H9 (cell line): ENCODE data around the gene SFI1. TPM values are rescaled to one million over a fixed set of nuclear protein-coding genes. Genes with fewer than 3 reads are reported as not detected.

Experiments used
- DNase-seq: peaks from one replicate; pipeline ENCODE4 v3.0.0-alpha.2; 2017
- H2AFZ ChIP-seq: one replicate; pipeline ENCODE4 v1.6.1; 2013; ENCODE audit warnings: mild to moderate bottlenecking, low read length, control low read depth, moderate library complexity
- H2AK5ac ChIP-seq: 2 replicates; pipeline ENCODE4 v1.6.1; 2013; ENCODE audit warnings: low read length, control low read depth, mixed read lengths; ENCODE audit not compliant: insufficient read length
- H2BK120ac ChIP-seq: one replicate; pipeline ENCODE4 v1.6.1; 2013; ENCODE audit warnings: low read depth, mild to moderate bottlenecking, low read length, control low read depth, inconsistent platforms; ENCODE audit not compliant: poor library complexity, severe bottlenecking
- H2BK12ac ChIP-seq: 2 replicates; pipeline ENCODE4 v1.6.1; 2013; ENCODE audit warnings: low read length, control low read depth, mixed read lengths, low read depth; ENCODE audit not compliant: insufficient read length
- H2BK15ac ChIP-seq: 2 replicates; pipeline ENCODE4 v1.6.1; 2013; ENCODE audit warnings: low read depth, low read length, control low read depth
- H2BK20ac ChIP-seq: one replicate; pipeline ENCODE4 v1.6.1; 2013; ENCODE audit warnings: low read depth, mild to moderate bottlenecking, low read length, control low read depth, inconsistent platforms; ENCODE audit not compliant: poor library complexity, severe bottlenecking
- H2BK5ac ChIP-seq: 2 replicates; pipeline ENCODE4 v1.6.1; 2013; ENCODE audit warnings: low read length, control low read depth, mixed read lengths; ENCODE audit not compliant: insufficient read length
- H3K14ac ChIP-seq: 2 replicates; pipeline ENCODE4 v1.6.1; 2013; ENCODE audit warnings: low read length, control low read depth; ENCODE audit not compliant: insufficient read depth
- H3K18ac ChIP-seq: 2 replicates; pipeline ENCODE4 v1.6.1; 2013; ENCODE audit warnings: low read depth, mild to moderate bottlenecking, mixed read lengths, low read length, control low read depth; ENCODE audit not compliant: insufficient read length
- H3K23ac ChIP-seq: 2 replicates; pipeline ENCODE4 v1.6.1; 2013; ENCODE audit warnings: low read length, control low read depth, mixed read lengths, low read depth; ENCODE audit not compliant: insufficient read length
- H3K23me2 ChIP-seq: 2 replicates; pipeline ENCODE4 v1.6.1; 2013; ENCODE audit warnings: low read depth, mild to moderate bottlenecking, mixed read lengths, low read length, control low read depth; ENCODE audit not compliant: insufficient read length, poor library complexity, severe bottlenecking
- H3K27ac ChIP-seq: 2 replicates; pipeline ENCODE4 v1.5.1; 2013; ENCODE audit warnings: low read length, control low read depth, mixed read lengths, low read depth; ENCODE audit not compliant: insufficient read length
- H3K27me3 ChIP-seq: 2 replicates; pipeline ENCODE4 v1.6.1; 2013; ENCODE audit warnings: low read length, control low read depth, inconsistent platforms; ENCODE audit not compliant: insufficient read depth
- H3K4ac ChIP-seq: 2 replicates; pipeline ENCODE4 v1.6.1; 2013; ENCODE audit warnings: low read depth, mild to moderate bottlenecking, control low read depth, inconsistent platforms, low read length, moderate library complexity
- H3K4me1 ChIP-seq: 2 replicates; pipeline ENCODE4 v1.6.1; 2013; ENCODE audit warnings: low read length, control low read depth, inconsistent platforms; ENCODE audit not compliant: insufficient read depth
- H3K4me2 ChIP-seq: 2 replicates; pipeline ENCODE4 v1.6.1; 2013; ENCODE audit warnings: low read length, control low read depth, mixed read lengths; ENCODE audit not compliant: insufficient read length, insufficient read depth
- H3K56ac ChIP-seq: 2 replicates; pipeline ENCODE4 v1.6.1; 2013; ENCODE audit warnings: low read depth, mild to moderate bottlenecking, mixed read lengths, low read length, control low read depth; ENCODE audit not compliant: insufficient read length
- H3K79me1 ChIP-seq: 2 replicates; pipeline ENCODE4 v1.6.1; 2013; ENCODE audit warnings: low read depth, mild to moderate bottlenecking, moderate library complexity, low read length, control low read depth, inconsistent platforms; ENCODE audit not compliant: insufficient read depth, poor library complexity, severe bottlenecking
- H3K79me2 ChIP-seq: 2 replicates; pipeline ENCODE4 v1.6.1; 2013; ENCODE audit warnings: low read length, control low read depth, inconsistent platforms; ENCODE audit not compliant: insufficient read depth
- H3K9ac ChIP-seq: 2 replicates; pipeline ENCODE4 v1.6.1; 2013; ENCODE audit warnings: low read length, control low read depth, mixed read lengths; ENCODE audit not compliant: insufficient read length; ENCODE audit errors: extremely low read depth
- H3K9me3 ChIP-seq: one replicate; pipeline ENCODE4 v1.6.1; 2013; ENCODE audit warnings: low read depth, low read length, inconsistent platforms; ENCODE audit not compliant: control insufficient read depth
- H3T11ph ChIP-seq: one replicate; pipeline ENCODE4 v1.6.1; 2013; ENCODE audit warnings: mild to moderate bottlenecking, low read length, control low read depth, inconsistent platforms
- H4K20me1 ChIP-seq: one replicate; pipeline ENCODE4 v1.6.1; 2013; ENCODE audit not compliant: control insufficient read depth, insufficient read length, insufficient read depth
- H4K5ac ChIP-seq: 2 replicates; pipeline ENCODE4 v1.6.1; 2013; ENCODE audit warnings: low read depth, mild to moderate bottlenecking, mixed read lengths, low read length, control low read depth; ENCODE audit not compliant: insufficient read length
- H4K8ac ChIP-seq: replicated peaks from 2 replicates; pipeline ENCODE4 v1.6.1; 2013; ENCODE audit warnings: low read length, control low read depth, mixed read lengths, low read depth; ENCODE audit not compliant: insufficient read length
- H4K91ac ChIP-seq: 2 replicates; pipeline ENCODE4 v1.6.1; 2013; ENCODE audit warnings: low read depth, mild to moderate bottlenecking, moderate library complexity, mixed read lengths, low read length, control low read depth; ENCODE audit not compliant: insufficient read length
- H3K27ac Mint-ChIP-seq, 3 experiments: 2 replicates in 2 of 3; 3 replicates in 1 of 3; pipeline ENCODE4 v1.8.0; 2020 to 2021; ENCODE audit warnings: mixed read lengths in 3 of 3, mild to moderate bottlenecking in 1 of 3, moderate library complexity in 1 of 3
- H3K27me3 Mint-ChIP-seq: 2 replicates; pipeline ENCODE4 v1.8.0; 2021; ENCODE audit warnings: low read depth, mild to moderate bottlenecking, moderate library complexity, mixed read lengths
- H3K36me3 Mint-ChIP-seq, 3 experiments: 2 replicates in 2 of 3; 3 replicates in 1 of 3; pipeline ENCODE4 v1.8.0; 2020 to 2021; ENCODE audit warnings: low read depth in 3 of 3, mixed read lengths in 3 of 3; ENCODE audit not compliant: insufficient read depth in 1 of 3
- H3K4me1 Mint-ChIP-seq, 2 experiments: 2 replicates each; pipeline ENCODE4 v1.8.0; 2020; ENCODE audit warnings: mixed read lengths in 2 of 2
- H3K4me3 Mint-ChIP-seq, 2 experiments: 2 replicates in 1 of 2; 3 replicates in 1 of 2; pipeline ENCODE4 v1.8.0; 2020 to 2021; ENCODE audit warnings: mild to moderate bottlenecking in 2 of 2, mixed read lengths in 2 of 2, moderate library complexity in 1 of 2
- H3K9me3 Mint-ChIP-seq, 2 experiments: 2 replicates in 1 of 2; 3 replicates in 1 of 2; pipeline ENCODE4 v1.8.0; 2020; ENCODE audit warnings: mild to moderate bottlenecking in 2 of 2, mixed read lengths in 2 of 2, moderate library complexity in 1 of 2
- WGBS: extraction: QIAGEN DNeasy Blood & Tissue Kit; methylation state at CpG from one replicate; pipeline ENCODE4 v1.1.7; 2013; ENCODE audit warnings: missing lambda C conversion rate, low lambda C conversion rate, mixed read lengths; ENCODE audit not compliant: insufficient read length; ENCODE audit errors: extremely low coverage; 5-methylcytosine and 5-hydroxymethylcytosine counted together
- total RNA-seq: library from RNA; stranded (reverse); gene quantifications from 2 replicates; pipeline ENCODE4 v1.2.1, GENCODE V29; 2021
- TF ChIP-seq, protein P1 (sequence below): fragments of 200-600 bp; sonication (generic); conservative IDR thresholded peaks from 3 replicates; pipeline ENCODE4 v1.8.0; 2021; ENCODE audit warnings: antibody characterized with exemption, mild to moderate bottlenecking

SFI1 gene
- total RNA-seq, 1 experiment from 2014 or later, result 26.4 TPM

DNA sequence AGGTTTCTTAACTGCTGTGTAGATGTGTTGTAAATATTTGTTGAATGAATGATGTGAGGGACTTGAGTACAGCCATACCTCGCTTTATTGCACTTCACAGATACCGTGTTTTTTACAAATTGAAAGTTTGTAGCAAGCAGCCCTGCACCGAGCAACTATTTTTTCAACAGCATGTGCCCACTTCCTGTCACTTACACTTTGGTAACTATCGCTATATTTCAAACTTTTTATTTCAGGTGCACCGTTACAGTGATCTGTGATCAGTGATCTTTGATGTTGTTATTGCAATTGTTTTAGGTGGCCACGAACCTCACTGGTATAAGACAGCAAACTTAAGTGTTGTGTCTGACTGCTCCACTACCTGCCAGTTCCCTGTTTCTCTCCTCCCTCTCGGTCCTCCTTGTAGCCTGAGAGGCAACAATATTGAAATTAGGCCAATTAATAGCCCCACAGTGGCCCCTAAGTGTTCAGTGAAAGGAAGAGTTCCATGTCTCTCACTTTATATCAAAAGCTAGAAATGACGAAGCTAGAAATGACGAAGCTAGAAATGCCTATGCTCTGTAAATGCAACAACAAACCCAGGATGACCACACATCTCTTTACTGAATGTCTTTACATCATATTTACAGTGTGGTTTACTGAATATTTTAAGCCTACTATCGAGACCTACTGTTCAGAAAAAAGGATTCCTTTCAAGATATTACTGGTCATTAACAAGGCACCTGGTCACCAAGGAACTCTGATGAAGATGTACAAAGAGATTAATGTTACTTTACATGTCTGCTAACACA is 1.0 kb downstream of the SFI1 start:
- Histone ChIP-seq H3K4ac (no peak overlapping the region), H3T11ph (no peak overlapping the region), H2BK5ac (no peak overlapping the region), H3K79me2 (0 out of 2 replicates have a peak, but pooled peaks cover 2% of the 10 kb centered on the region), H3K4me2 (peak overlapping the region; percentile 84), H3K18ac (no peak overlapping the region), H2BK20ac (no peak overlapping the region), H2BK12ac (no peak overlapping the region), H4K91ac (no peak overlapping the region), H3K23me2 (peaks cover 5% of the 10 kb centered on the region), H3K27me3 (no peaks in the 10 kb centered on the region; the same call in 1 of the 2 replicates), H4K8ac (no peak overlapping the region), H3K27ac (no peak overlapping the region), H2AK5ac (no peak overlapping the region), H3K79me1 (no peaks in the 10 kb centered on the region), H3K9ac (peak overlapping the region; percentile 44), H3K4me1 (no peaks in the 10 kb centered on the region), H3K56ac (no peak overlapping the region), H2BK120ac (no peak overlapping the region), H2BK15ac (no peak overlapping the region), H3K9me3 (no peaks in the 10 kb centered on the region), H3K14ac (no peak overlapping the region), H4K20me1 (no peaks in the 10 kb centered on the region), H3K23ac (no peak overlapping the region), H2AFZ (no peak overlapping the region), H4K5ac (no peak overlapping the region)
- no peak overlapping the region; a peak in 2 of 7 replicates for H3K27ac Mint-ChIP-seq
- H3K9me3 Mint-ChIP-seq, result peaks cover 11% of the 10 kb centered on the region in 2 experiments
- H3K4me3 Mint-ChIP-seq, result peak overlapping the region; percentile 85 to 89
- peaks cover 18 to 19% of the 10 kb centered on the region in 2 experiments for H3K4me1 Mint-ChIP-seq
- DNase-seq, result no peak
- H3K27me3 Mint-ChIP-seq, result peaks cover 8% of the 10 kb centered on the region; the same call in 1 of the 2 replicates
- H3K36me3 Mint-ChIP-seq, result peaks cover 0 to 17% (median 6%) of the 10 kb centered on the region in 3 experiments; a peak in 5 of 7 replicates
- TF ChIP-seq, protein P1, sequence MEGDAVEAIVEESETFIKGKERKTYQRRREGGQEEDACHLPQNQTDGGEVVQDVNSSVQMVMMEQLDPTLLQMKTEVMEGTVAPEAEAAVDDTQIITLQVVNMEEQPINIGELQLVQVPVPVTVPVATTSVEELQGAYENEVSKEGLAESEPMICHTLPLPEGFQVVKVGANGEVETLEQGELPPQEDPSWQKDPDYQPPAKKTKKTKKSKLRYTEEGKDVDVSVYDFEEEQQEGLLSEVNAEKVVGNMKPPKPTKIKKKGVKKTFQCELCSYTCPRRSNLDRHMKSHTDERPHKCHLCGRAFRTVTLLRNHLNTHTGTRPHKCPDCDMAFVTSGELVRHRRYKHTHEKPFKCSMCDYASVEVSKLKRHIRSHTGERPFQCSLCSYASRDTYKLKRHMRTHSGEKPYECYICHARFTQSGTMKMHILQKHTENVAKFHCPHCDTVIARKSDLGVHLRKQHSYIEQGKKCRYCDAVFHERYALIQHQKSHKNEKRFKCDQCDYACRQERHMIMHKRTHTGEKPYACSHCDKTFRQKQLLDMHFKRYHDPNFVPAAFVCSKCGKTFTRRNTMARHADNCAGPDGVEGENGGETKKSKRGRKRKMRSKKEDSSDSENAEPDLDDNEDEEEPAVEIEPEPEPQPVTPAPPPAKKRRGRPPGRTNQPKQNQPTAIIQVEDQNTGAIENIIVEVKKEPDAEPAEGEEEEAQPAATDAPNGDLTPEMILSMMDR, result no peak
- WGBS, result no CpG with 5 or more reads among the region's 10 CpGs
